NCI-H1105 treated with DMSO at 0.1 percent for 48 hours (cell line): ENCODE measurements around the gene PHLDB3.
"Not testable (repeated sequence)": the region's sequence is repeated elsewhere in the genome, so short reads cannot be mapped to it uniquely, and the experiment has no call there.

ENCODE experiments used
- DNase-seq: peaks from one replicate; lab custom pipeline; 2025; lab: John Stamatoyannopoulos, UW

The PHLDB3 gene

GRCh38 chr19:43526884-43527859 is 22.6 kb upstream of the PHLDB3 start, which contains the start of gene ETHE1:
ETHE1 (minus strand) TSS chr19:43527201; CDS start chr19:43527177, 24 bp downstream.
- peak; percentile 44 for DNase-seq

DNA sequence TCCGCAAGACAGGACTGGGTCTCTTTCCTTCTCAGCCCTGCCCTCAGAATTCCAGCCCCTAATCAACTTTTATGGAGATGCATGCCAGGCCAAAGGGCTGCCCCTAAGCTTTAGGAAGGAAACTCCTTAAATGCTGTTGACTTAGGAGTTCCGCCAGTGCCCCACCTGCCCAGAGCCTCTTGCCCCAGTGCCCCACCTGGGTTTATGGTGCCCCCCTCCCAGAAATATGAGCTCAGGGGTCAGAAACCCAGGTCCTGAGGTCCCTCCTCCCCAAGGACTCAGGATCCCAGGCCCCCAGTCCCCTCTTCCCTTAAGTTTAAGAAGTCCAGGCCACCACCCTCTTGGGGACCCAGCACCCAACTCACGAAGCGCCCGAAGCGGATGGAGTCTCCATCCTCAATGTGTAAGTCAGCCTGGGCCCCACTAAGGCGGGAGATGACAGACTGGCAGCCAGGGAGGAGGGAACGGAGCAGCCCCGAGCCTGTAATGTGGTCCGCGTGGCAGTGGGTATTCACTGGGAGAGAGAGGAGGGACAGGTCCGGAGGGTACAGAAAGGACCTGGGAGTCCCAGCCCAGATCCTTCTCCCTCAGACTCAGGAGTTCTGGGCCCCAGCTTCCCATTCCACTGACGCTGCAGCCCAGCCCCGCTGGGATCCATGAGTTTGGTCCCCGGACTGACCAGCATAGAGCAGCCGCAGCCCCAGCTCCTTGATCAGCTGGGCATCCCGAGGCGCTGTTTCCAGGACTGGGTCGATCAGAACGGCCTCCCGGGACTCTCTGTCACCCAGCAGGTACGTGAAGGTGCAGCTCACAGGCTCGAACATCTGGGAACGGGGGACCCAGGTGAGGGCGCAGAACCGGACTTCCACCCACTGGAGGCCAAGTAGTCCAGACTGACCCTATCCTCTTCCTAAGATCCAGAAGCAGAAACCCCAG is 21.6 kb upstream of the PHLDB3 start:
- DNase-seq: no peak

DNA sequence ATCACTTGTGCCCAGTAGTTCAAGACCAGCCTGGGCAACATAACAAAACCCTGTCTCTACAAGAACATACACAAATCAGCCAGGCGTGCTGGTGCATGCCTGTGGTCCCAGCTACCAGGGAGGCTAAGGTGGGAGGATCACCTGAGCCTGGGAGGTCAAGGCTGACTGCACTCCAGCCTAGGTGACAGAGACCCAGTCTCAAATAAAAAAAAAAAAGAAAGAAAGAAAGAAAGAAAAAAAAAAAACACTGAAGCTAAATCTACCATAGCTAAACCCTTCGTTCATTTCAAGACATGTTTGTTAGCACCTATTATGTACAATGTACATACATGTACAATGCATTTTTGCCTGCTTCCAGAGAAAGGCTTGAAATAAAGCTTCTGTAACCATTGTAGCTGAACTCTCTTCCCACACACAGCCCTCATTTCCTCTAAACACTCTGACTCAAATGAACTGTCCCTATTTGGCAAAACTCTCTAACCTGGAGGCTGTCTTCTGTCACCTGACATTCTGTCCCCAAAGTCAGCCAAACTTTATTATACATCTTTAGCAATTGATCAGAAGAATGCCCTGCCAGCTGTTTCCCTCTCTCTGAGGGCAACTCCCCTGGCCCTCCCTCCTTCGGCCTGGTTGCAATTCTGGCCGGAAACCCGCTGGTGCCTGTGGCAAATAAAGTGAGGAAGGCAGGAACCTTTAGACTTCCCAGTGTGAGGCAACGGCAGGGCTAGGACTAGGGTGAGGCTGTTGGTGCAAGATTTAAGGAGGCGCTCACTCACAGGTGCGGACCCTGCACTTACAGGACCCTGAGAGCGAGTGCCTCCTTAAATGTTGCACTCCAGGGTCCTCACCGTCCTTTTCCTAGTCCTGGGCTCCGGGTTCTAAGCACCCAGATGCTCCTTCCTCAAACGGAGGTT is 20.6 kb upstream of the PHLDB3 start:
- DNase-seq: no peak

GRCh38 chr19:43523696-43524095 is 19.1 kb upstream of the PHLDB3 start:
- DNase-seq: not testable (repeated sequence)

GRCh38 chr19:43522929-43523328 is 18.4 kb upstream of the PHLDB3 start:
- no peak for DNase-seq

DNA sequence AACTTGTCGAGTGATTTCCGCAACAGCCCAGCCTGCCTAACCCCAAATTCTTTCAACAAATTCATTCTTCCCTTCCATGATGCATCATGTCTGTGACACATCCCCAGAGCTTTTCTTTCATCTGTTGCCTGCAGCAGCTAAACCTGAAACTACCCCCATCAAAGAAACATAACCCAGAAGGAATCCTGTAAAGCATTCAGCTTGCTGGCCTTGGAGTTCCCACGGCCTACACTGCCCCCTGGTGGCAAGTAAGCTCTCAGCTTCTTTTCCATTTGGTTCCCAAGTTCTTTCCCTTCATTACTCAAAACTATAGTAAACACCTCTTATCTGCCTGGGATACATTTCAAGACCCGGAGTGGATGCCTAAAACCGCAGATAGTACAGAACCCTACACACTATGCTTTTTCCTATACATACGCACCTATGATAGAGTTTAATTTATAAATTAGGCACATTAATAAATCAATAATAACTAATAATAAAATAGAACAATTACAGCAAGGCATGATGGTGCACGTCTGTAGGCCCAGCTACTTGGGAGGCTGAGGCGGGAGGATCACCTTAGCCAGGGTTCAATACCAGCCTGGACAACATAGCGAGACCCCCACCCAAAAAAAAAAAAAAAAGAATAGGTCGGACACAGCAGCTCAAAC is 15.0 kb upstream of the PHLDB3 start:
- DNase-seq: peak; percentile 76

DNA sequence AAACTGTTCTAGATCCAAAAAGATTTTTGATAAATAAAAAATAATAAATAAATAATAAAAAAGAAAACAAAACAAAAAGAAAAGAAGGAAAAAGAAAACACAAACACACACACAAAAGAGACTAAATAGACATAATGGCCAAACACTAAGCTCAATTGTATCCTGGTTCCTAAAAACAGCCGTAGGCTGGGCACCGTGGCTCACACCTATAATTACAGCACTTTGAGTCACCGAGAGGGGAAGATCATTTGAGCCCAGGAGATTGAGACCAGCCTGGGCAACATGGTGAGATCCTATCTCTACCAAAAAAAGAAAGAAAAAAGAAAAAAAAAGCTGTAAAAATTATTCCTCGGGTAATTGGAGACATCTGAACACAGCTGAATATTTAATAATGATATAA is 13.5 kb upstream of the PHLDB3 start:
- DNase-seq: no peak

DNA sequence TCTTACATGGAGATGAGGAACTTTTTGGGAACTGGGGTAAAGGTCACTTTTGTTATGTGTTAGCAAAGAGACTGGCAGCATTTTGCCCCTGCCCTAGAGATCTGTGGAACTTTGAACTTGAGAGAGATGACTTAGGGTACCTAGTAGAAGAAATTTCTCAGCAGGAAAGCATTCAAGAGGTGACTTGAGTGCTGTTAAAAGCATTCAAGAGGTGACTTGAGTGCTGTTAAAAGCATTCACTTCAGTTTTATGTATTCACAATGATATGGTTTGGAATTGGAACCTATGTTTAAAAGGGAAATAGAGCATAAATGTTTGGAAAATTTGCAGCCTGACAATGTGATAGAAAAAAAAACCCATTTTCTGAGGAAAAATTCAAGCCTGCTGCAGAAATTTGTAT is 7.9 kb upstream of the PHLDB3 start:
- DNase-seq: not testable (repeated sequence)

DNA sequence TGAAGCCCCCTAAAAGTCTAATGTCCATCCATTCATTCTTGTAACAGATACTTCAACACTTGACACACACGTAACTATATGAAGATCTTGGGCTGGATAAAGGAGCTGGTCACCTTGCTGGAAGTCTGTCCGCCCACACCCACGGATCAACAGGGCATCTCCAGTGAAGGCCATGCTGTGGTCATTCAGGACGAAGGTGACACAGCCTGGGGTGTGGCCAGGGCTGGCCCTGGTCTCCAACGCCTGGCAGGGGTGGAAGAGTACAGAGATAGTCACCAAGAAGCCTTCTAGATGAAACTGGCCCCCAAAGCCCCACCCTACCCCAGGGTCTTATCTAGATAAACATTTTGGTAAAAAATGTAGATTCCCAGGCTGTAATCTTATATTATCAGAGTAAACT is 6.8 kb upstream of the PHLDB3 start:
- DNase-seq: no peak

- no peak for DNase-seq
These were observed 6.2 kb upstream of the PHLDB3 start for GRCh38 chr19:43510713-43511112.

GRCh38 chr19:43507880-43508279 is 3.3 kb upstream of the PHLDB3 start:
- DNase-seq: no peak

DNA sequence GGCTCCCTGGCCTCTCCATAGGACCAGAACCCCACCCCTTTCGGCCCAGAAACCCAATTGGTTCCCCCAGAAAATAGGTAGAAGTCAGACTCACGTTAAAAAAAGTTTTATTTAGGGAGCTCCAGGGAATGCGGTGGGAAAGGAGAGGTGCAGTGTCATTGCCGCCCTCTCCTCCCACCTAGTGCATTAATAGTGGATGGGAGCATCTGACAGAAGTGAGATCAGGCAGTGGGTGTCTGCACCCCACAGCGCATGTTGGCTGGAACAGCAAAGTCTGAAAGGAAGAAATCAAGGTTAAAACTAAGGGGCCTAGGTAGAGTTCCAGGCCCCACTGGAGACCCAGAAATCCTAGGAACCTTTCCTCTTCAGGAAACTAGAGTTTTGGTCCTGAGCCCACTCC is 2.1 kb upstream of the PHLDB3 start:
- DNase-seq: no peak

GRCh38 chr19:43505941-43506340 is 1.4 kb upstream of the PHLDB3 start:
- no peak for DNase-seq

GRCh38 chr19:43505186-43505456 is 575 bp upstream of the PHLDB3 start:
- DNase-seq: no peak

DNA sequence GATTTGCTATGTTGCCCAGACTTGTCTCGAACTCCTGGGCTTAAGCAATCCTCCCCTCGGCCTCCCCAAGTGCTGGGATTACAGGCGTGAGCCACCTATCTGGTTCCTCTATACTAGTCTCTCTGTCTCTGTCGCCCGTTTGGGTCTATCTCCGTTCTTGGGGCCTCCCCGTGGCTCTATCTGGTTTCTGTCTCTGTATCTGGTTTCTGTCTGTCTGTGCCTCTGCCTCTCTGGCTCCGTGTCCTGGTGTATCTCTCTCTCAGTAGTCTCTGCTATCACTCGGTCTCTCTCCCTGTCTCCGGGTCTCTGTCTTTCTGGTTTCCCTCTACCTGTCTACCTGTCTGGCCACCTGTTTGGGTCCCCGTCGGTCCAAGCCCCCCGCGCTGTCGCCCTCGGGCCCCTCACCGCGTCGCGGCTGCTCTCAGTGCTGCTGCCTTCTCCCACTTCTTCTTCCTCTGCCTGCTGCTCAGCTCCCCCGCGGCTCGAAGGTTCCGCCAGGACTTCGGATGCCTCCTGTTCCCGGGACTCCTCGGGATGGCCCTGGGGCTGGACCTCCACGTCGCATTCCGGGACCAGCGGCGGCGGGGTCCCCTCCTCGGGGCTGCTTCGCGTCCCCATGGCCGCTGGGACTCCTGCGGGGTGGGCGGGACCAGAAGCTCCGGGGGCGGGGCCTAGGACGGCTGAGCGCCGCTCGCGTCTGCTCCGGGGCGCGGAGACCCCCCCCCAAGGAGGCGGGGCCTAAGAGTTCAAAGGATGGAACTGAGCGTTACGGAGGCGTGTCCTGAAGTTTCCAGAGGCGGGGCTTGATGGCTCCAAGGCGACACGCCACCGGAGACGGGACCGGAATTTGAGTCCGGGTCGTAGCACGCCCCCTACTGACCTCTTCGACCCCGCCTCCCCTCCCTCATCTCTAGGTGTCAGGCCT is 783 bp downstream of the PHLDB3 start:
- peak; percentile 94 for DNase-seq

DNA sequence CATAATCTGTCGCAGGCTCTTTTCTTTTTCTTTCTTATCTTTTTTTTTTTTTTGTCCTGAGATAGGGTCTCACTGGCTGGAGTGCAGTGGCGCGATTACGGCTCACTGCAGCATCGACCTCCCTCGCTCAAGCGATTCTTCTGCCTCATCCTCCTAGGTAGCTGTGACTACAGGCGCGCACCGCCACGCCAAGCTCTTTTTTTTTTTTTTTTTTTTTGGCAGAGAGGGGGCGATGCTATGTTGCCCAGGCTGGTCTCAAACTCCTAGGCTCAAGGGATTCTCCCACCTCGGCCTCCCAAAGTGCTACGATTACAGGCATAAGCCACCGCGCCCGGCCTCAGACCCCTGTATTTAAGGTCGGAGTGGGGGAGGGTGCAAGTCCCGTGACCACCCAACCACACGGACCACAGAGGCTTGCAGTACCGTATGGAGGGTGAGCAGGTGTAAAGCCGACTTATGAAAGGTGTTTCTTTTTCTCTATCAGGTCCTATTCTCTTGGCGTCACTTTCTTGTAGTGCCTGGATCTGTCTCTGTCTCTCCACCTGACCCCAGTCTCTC is 2.0 kb downstream of the PHLDB3 start:
- DNase-seq: no peak

DNA sequence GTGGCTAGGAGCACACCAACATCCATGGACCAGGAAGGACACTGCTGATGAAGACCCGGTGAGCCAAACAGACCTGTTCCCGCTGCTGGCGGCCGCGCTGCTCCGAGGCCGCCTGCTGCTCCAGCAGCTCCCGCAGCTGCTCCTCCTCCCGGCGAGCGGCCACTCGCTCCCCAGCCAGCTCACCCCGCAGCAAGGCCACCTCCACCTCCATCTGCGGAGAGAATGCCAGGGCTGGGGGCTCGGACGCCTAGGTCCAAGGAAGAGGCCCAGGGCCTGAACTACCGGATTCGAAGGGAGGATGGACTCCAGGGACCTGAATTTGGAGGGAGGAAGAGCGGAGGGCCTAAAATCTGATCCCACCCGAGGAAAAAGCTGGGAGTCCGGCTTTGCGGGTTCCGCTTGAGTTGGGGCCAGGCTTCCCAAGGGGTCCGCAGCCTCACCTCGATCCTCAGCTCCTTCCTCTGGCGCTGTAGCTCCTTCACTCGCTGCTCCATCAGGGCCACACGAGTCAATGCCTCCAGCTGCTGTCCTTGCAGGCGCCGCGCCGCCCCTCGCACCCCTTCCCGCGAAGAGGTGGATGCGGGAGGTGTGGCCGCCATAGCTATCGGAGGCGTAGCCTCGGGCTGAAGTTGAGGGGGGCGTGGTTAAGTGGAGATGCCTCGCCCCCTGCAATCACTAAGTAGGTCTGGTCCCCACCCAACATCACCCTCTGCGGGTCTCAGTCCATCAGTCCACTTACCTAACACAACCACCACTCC is 2.7 kb downstream of the PHLDB3 start:
- DNase-seq: no peak

- no peak for DNase-seq
These were observed 5.5 kb downstream of the PHLDB3 start for GRCh38 chr19:43499042-43499441.

- no peak for DNase-seq
These were observed 6.2 kb downstream of the PHLDB3 start for GRCh38 chr19:43498233-43498842.
